Measurements from ENCODE around the gene PCCA. TPM values are rescaled to one million over a fixed set of nuclear protein-coding genes. Genes with fewer than 3 reads are reported as not detected.

Gene PCCA
- total and polyA plus RNA-seq, 2 of the 13 experiments (the other 11 are each of a cell fraction or from before 2014, with no cell fraction given) = 15.0 to 32.2 TPM

DNA sequence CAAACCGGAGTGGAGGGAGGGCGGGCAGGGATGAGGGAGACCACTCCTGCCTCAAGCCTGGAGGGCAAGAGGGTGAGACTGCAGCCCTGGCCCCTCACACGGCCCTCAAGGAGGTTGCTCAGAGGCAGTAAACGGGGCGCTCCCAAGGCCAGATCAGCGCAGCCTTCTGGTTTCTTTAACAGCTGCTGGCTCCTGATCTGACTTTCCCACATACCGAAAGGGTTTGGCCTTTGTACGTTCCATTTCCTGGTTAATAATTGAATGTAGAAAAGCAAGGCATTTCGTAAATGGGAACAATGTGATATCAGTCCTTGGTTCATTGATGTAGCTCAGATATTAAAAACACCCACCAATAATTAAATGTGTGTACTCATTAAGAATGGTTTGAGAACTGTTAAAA is 428.2 kb downstream of the PCCA start (continued):
- TF ChIP-seq, protein P1, sequence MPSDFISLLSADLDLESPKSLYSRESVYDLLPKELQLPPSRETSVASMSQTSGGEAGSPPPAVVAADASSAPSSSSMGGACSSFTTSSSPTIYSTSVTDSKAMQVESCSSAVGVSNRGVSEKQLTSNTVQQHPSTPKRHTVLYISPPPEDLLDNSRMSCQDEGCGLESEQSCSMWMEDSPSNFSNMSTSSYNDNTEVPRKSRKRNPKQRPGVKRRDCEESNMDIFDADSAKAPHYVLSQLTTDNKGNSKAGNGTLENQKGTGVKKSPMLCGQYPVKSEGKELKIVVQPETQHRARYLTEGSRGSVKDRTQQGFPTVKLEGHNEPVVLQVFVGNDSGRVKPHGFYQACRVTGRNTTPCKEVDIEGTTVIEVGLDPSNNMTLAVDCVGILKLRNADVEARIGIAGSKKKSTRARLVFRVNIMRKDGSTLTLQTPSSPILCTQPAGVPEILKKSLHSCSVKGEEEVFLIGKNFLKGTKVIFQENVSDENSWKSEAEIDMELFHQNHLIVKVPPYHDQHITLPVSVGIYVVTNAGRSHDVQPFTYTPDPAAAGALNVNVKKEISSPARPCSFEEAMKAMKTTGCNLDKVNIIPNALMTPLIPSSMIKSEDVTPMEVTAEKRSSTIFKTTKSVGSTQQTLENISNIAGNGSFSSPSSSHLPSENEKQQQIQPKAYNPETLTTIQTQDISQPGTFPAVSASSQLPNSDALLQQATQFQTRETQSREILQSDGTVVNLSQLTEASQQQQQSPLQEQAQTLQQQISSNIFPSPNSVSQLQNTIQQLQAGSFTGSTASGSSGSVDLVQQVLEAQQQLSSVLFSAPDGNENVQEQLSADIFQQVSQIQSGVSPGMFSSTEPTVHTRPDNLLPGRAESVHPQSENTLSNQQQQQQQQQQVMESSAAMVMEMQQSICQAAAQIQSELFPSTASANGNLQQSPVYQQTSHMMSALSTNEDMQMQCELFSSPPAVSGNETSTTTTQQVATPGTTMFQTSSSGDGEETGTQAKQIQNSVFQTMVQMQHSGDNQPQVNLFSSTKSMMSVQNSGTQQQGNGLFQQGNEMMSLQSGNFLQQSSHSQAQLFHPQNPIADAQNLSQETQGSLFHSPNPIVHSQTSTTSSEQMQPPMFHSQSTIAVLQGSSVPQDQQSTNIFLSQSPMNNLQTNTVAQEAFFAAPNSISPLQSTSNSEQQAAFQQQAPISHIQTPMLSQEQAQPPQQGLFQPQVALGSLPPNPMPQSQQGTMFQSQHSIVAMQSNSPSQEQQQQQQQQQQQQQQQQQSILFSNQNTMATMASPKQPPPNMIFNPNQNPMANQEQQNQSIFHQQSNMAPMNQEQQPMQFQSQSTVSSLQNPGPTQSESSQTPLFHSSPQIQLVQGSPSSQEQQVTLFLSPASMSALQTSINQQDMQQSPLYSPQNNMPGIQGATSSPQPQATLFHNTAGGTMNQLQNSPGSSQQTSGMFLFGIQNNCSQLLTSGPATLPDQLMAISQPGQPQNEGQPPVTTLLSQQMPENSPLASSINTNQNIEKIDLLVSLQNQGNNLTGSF (CRISPR knock-in tag; IDR thresholded peaks at IDR 0.05) = no peak
- TF ChIP-seq ZNF616 (CRISPR knock-in tag; IDR thresholded peaks at IDR 0.05; ENCODE audit: low read depth) (no peak), ZNF24 (IDR thresholded peaks at IDR 0.05) (no peak), SALL1 (CRISPR knock-in tag; IDR thresholded peaks at IDR 0.05) (peak; percentile 66), RBAK (CRISPR knock-in tag; IDR thresholded peaks at IDR 0.05) (no peak), ZNF501 (CRISPR knock-in tag; IDR thresholded peaks at IDR 0.05) (no peak), ZFP90 (CRISPR knock-in tag; IDR thresholded peaks at IDR 0.05; ENCODE audit: borderline replicate concordance) (no peak), ZSCAN9 (CRISPR knock-in tag; IDR thresholded peaks at IDR 0.05; ENCODE audit: borderline replicate concordance) (no peak)
- TF ChIP-seq, protein P2, sequence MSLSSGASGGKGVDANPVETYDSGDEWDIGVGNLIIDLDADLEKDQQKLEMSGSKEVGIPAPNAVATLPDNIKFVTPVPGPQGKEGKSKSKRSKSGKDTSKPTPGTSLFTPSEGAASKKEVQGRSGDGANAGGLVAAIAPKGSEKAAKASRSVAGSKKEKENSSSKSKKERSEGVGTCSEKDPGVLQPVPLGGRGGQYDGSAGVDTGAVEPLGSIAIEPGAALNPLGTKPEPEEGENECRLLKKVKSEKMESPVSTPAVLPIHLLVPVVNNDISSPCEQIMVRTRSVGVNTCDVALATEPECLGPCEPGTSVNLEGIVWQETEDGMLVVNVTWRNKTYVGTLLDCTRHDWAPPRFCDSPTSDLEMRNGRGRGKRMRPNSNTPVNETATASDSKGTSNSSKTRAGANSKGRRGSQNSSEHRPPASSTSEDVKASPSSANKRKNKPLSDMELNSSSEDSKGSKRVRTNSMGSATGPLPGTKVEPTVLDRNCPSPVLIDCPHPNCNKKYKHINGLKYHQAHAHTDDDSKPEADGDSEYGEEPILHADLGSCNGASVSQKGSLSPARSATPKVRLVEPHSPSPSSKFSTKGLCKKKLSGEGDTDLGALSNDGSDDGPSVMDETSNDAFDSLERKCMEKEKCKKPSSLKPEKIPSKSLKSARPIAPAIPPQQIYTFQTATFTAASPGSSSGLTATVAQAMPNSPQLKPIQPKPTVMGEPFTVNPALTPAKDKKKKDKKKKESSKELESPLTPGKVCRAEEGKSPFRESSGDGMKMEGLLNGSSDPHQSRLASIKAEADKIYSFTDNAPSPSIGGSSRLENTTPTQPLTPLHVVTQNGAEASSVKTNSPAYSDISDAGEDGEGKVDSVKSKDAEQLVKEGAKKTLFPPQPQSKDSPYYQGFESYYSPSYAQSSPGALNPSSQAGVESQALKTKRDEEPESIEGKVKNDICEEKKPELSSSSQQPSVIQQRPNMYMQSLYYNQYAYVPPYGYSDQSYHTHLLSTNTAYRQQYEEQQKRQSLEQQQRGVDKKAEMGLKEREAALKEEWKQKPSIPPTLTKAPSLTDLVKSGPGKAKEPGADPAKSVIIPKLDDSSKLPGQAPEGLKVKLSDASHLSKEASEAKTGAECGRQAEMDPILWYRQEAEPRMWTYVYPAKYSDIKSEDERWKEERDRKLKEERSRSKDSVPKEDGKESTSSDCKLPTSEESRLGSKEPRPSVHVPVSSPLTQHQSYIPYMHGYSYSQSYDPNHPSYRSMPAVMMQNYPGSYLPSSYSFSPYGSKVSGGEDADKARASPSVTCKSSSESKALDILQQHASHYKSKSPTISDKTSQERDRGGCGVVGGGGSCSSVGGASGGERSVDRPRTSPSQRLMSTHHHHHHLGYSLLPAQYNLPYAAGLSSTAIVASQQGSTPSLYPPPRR (CRISPR knock-in tag; IDR thresholded peaks at IDR 0.05; ENCODE audit: borderline replicate concordance) = no peak
- TF ChIP-seq, protein P3, sequence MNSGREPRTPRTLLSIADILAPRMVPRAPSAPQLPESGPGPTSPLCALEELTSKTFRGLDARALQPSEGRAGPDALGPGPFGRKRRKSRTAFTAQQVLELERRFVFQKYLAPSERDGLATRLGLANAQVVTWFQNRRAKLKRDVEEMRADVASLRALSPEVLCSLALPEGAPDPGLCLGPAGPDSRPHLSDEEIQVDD (CRISPR knock-in tag; IDR thresholded peaks at IDR 0.05; ENCODE audit: borderline replicate concordance) = no peak
- TF ChIP-seq, protein P4, sequence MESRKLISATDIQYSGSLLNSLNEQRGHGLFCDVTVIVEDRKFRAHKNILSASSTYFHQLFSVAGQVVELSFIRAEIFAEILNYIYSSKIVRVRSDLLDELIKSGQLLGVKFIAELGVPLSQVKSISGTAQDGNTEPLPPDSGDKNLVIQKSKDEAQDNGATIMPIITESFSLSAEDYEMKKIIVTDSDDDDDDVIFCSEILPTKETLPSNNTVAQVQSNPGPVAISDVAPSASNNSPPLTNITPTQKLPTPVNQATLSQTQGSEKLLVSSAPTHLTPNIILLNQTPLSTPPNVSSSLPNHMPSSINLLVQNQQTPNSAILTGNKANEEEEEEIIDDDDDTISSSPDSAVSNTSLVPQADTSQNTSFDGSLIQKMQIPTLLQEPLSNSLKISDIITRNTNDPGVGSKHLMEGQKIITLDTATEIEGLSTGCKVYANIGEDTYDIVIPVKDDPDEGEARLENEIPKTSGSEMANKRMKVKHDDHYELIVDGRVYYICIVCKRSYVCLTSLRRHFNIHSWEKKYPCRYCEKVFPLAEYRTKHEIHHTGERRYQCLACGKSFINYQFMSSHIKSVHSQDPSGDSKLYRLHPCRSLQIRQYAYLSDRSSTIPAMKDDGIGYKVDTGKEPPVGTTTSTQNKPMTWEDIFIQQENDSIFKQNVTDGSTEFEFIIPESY (CRISPR knock-in tag; IDR thresholded peaks at IDR 0.05) = no peak
- TF ChIP-seq, protein P5, sequence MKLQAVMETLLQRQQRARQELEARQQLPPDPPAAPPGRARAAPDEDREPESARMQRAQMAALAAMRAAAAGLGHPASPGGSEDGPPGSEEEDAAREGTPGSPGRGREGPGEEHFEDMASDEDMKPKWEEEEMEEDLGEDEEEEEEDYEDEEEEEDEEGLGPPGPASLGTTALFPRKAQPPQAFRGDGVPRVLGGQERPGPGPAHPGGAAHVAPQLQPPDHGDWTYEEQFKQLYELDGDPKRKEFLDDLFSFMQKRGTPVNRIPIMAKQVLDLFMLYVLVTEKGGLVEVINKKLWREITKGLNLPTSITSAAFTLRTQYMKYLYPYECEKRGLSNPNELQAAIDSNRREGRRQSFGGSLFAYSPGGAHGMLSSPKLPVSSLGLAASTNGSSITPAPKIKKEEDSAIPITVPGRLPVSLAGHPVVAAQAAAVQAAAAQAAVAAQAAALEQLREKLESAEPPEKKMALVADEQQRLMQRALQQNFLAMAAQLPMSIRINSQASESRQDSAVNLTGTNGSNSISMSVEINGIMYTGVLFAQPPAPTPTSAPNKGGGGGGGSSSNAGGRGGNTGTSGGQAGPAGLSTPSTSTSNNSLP (IDR thresholded peaks at IDR 0.05; ENCODE audit: low read depth, low read length) = peak; percentile 79
- TF ChIP-seq, protein P6, sequence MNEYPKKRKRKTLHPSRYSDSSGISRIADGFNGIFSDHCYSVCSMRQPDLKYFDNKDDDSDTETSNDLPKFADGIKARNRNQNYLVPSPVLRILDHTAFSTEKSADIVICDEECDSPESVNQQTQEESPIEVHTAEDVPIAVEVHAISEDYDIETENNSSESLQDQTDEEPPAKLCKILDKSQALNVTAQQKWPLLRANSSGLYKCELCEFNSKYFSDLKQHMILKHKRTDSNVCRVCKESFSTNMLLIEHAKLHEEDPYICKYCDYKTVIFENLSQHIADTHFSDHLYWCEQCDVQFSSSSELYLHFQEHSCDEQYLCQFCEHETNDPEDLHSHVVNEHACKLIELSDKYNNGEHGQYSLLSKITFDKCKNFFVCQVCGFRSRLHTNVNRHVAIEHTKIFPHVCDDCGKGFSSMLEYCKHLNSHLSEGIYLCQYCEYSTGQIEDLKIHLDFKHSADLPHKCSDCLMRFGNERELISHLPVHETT (CRISPR knock-in tag; conservative IDR thresholded peaks at IDR 0.05) = no peak
